Measurements from ENCODE around the gene INSIG1. TPM values are rescaled to one million over a fixed set of nuclear protein-coding genes. Genes with fewer than 3 reads are reported as not detected.

Gene INSIG1
- total RNA-seq, 6 donors from 2014 or later, result 16.8 to 136 (median 100) TPM

GRCh38 chr7:155289949-155290501, 7.7 kb upstream of the INSIG1 start:
- Histone ChIP-seq H3K4me1 (peaks cover 0 to 4% (median 0%) of the 10 kb centered on the region in 4 donors), H3K4me3 (no peak overlapping the region), H3K27me3 (no peaks in the 10 kb centered on the region), H3K9me3 (no peaks in the 10 kb centered on the region), H3K36me3 (no peaks in the 10 kb centered on the region), H3K27ac (no peak overlapping the region)
- DNase-seq, result peak in 1 of 2 donors; percentile 18
- TF ChIP-seq POLR2AphosphoS5 (IDR thresholded peaks at IDR 0.05) (no peak), POLR2A (IDR thresholded peaks at IDR 0.05) (no peak), EP300 (IDR thresholded peaks at IDR 0.05) (no peak)
- TF ChIP-seq, protein P1, sequence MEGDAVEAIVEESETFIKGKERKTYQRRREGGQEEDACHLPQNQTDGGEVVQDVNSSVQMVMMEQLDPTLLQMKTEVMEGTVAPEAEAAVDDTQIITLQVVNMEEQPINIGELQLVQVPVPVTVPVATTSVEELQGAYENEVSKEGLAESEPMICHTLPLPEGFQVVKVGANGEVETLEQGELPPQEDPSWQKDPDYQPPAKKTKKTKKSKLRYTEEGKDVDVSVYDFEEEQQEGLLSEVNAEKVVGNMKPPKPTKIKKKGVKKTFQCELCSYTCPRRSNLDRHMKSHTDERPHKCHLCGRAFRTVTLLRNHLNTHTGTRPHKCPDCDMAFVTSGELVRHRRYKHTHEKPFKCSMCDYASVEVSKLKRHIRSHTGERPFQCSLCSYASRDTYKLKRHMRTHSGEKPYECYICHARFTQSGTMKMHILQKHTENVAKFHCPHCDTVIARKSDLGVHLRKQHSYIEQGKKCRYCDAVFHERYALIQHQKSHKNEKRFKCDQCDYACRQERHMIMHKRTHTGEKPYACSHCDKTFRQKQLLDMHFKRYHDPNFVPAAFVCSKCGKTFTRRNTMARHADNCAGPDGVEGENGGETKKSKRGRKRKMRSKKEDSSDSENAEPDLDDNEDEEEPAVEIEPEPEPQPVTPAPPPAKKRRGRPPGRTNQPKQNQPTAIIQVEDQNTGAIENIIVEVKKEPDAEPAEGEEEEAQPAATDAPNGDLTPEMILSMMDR (IDR thresholded peaks at IDR 0.05), result no peak
- ATAC-seq (ENCODE audit: low FRiP score in 2 of 2), result no peak
- WGBS, 2 donors, result 89 to 91% methylated on average over 6 to 10 of the region's 11 CpGs

DNA sequence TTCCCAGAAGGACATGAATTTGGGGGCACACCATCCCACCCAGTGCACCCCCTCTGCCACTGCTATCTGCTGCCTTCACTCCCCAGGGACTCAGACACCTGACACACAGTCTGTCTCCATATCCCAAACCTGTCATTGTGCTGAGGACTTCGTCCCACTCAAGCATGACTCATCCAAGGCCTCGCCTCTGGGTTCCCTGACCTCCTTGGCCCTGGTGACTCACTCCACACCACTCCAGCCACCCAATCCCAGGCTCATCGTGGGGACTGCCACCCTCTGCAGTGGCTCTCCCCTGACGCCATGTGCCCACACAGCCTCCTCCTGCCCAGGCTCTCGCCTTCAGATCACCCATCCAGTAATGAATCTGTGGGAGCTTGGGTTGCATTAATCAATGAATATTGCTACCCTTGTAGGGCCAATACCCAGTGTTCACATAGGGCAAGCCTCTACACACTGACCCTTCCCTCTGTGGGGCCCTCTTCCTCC, 6.6 kb upstream of the INSIG1 start:
- peak; percentile 70 to 76 for ATAC-seq (ENCODE audit: low FRiP score in 2 of 2)
- Histone ChIP-seq H3K27ac (no peak overlapping the region), H3K4me3 (no peak overlapping the region), H3K36me3 (no peaks in the 10 kb centered on the region), H3K9me3 (no peaks in the 10 kb centered on the region), H3K27me3 (no peaks in the 10 kb centered on the region), H3K4me1 (peaks cover 0 to 4% (median under 1%) of the 10 kb centered on the region in 4 donors)
- peak in 1 of 2 donors; percentile 17 for TF ChIP-seq POLR2AphosphoS5 (IDR thresholded peaks at IDR 0.05)
- TF ChIP-seq, protein P1 (IDR thresholded peaks at IDR 0.05), result no peak
- 52 to 80% methylated on average over 1 to 5 of the region's 5 CpGs for WGBS, 2 donors
- DNase-seq, result peak in 1 of 2 donors; percentile 83

DNA sequence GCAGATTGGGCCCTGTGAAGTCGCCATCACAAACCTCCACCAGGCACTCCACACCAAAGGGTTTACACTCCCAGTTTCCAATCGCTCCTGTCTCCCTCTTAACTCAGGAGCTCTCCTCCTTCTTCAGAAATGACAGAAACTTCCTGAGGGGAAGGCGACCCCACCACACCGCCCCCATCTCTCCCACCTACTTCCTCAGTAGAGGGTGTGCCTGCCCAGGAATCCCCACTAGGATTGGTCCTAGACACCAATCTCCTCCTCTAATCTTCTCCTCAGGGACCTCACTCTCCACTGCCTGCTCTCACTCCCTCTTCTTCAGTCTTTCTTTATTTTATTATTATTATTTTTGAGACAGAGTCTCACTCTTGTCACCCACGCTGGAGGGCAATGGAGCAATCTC, 5.9 kb upstream of the INSIG1 start:
- H3K27me3 ChIP-seq, result no peaks in the 10 kb centered on the region
- H3K27ac ChIP-seq, result no peak overlapping the region
- 76 to 86% methylated on average over 5 of the region's 5 CpGs for WGBS, 2 donors
- peaks cover 2 to 8% (median 6%) of the 10 kb centered on the region in 4 donors for H3K4me1 ChIP-seq
- TF ChIP-seq EP300 (IDR thresholded peaks at IDR 0.05), result no peak
- TF ChIP-seq POLR2A (IDR thresholded peaks at IDR 0.05), result no peak
- TF ChIP-seq POLR2AphosphoS5 (IDR thresholded peaks at IDR 0.05), result no peak
- TF ChIP-seq, protein P1 (IDR thresholded peaks at IDR 0.05), result no peak
- peak in 1 of 2 donors; percentile 2 for DNase-seq
- no peak for ATAC-seq (ENCODE audit: low FRiP score in 2 of 2)
- no peaks in the 10 kb centered on the region for H3K36me3 ChIP-seq
- no peaks in the 10 kb centered on the region for H3K9me3 ChIP-seq
- H3K4me3 ChIP-seq, result no peak overlapping the region

DNA sequence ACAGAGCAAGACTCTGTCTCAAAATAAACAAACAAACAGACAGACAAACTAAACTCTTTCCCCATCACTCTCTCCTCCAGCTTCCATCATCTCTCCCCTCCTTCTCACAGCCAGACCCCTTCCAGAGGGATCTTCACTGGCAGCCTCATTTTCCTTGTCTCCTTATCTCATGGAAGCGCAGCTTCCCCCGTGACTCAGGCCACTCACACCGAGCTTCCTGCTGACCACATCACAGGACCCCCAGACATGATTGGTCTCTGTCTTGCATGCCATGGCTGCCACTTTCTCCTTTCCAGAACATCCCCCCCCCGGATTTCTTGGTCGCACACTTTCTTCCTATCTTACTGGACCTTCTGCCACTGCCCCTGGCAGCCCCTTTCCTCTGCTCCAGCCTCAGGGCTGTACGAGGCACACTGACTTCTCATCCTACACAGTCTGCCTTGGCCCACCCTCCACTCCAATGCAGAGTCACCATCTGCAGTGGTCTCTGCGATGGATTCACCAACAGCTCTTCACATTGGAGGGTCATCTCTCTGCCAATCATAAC, 4.9 kb upstream of the INSIG1 start:
- Histone ChIP-seq H3K27me3 (no peaks in the 10 kb centered on the region), H3K4me1 (peaks cover 4 to 12% (median 9%) of the 10 kb centered on the region in 4 donors), H3K27ac (no peak overlapping the region), H3K4me3 (no peak overlapping the region), H3K36me3 (no peaks in the 10 kb centered on the region), H3K9me3 (no peaks in the 10 kb centered on the region)
- peak in 1 of 2 donors; percentile 15 for DNase-seq
- 80 to 86% methylated on average over 7 of the region's 7 CpGs for WGBS, 2 donors
- TF ChIP-seq POLR2AphosphoS5 (IDR thresholded peaks at IDR 0.05) (no peak), EP300 (IDR thresholded peaks at IDR 0.05) (no peak), POLR2A (IDR thresholded peaks at IDR 0.05) (no peak)
- TF ChIP-seq, protein P1 (IDR thresholded peaks at IDR 0.05), result no peak
- no peak for ATAC-seq (ENCODE audit: low FRiP score in 2 of 2)
